HepG2 (cell line): ENCODE measurements around the gene GRID1. TPM values are rescaled to one million over a fixed set of nuclear protein-coding genes. Genes with fewer than 3 reads are reported as not detected.

Experiments
- ASH2L ChIP-seq: fragments of 300-600, 200-600 bp; sonication (generic); IDR thresholded peaks from 2 replicates; pipeline ENCODE4 v1.7.0; 2017; ENCODE audit warnings: low read depth, mild to moderate bottlenecking, moderate library complexity, mixed read lengths, low read length; ENCODE audit not compliant: insufficient read length
- CBX2 ChIP-seq, 2 experiments: fragments of 200-600 bp in 1 of 2; sonication (generic); formaldehyde crosslinking in 1 of 2; IDR thresholded peaks; 2 replicates each; pipeline versions ENCODE4 v1.7.0 to v1.8.1; 2018 to 2022; ENCODE audit warnings: low read depth in 2 of 2, low read length in 1 of 2, mild to moderate bottlenecking in 1 of 2, missing genetic modification reagents in 1 of 2
- CENPT ChIP-seq: sonication (generic); formaldehyde crosslinking; IDR thresholded peaks from 2 replicates; pipeline ENCODE4 v1.8.0; 2022; ENCODE audit warnings: low read depth, mild to moderate bottlenecking, moderate library complexity, missing genetic modification reagents
- CHCHD3 ChIP-seq: sonication (generic); formaldehyde crosslinking; IDR thresholded peaks from 2 replicates; pipeline ENCODE4 v1.8.0; 2022; ENCODE audit warnings: mild to moderate bottlenecking, missing genetic modification reagents, moderate library complexity
- FOXK2 ChIP-seq: fragments of 450-650 bp; IDR thresholded peaks from 2 replicates; pipeline ENCODE4 v1.6.1; 2016
- LCORL ChIP-seq, 2 experiments: fragments of 450-650 bp in 1 of 2; sonication (generic) in 1 of 2; formaldehyde crosslinking in 1 of 2; IDR thresholded peaks; 2 replicates each; pipeline versions ENCODE4 v1.5.0 to v1.6.1; 2017 to 2020; ENCODE audit warnings: antibody characterized with exemption in 1 of 2, missing genetic modification reagents in 1 of 2
- NFE2L2 ChIP-seq: fragments of 150-350 bp; IDR thresholded peaks from 2 replicates; pipeline ENCODE4 v1.6.1; 2014; ENCODE audit warnings: low read length
- RFX1 ChIP-seq: fragments of 450-650 bp; IDR thresholded peaks from 2 replicates; pipeline ENCODE4 v1.6.1; 2017
- SKIL ChIP-seq: sonication (generic); formaldehyde crosslinking; IDR thresholded peaks from 2 replicates; pipeline ENCODE4 v1.8.0; 2022; ENCODE audit warnings: missing genetic modification reagents, mild to moderate bottlenecking, moderate library complexity, borderline replicate concordance
- U2AF1 ChIP-seq: fragments of 200-400 bp; formaldehyde crosslinking; optimal IDR thresholded peaks from 2 replicates; pipeline ENCODE3; 2017; ENCODE audit warnings: mild to moderate bottlenecking, low read depth, low read length
- ZMYM3 ChIP-seq: sonication (generic); formaldehyde crosslinking; IDR thresholded peaks from 2 replicates; pipeline ENCODE4 v1.5.1; 2020; ENCODE audit warnings: mild to moderate bottlenecking, missing genetic modification reagents
- ZNF318 ChIP-seq: sonication (generic); formaldehyde crosslinking; IDR thresholded peaks from 2 replicates; pipeline ENCODE4 v1.4.0; 2020; ENCODE audit warnings: mild to moderate bottlenecking, missing genetic modification reagents
- ZNF790 ChIP-seq: sonication (generic); formaldehyde crosslinking; IDR thresholded peaks from 2 replicates; pipeline ENCODE4 v1.8.0; 2022; ENCODE audit warnings: missing genetic modification reagents, mild to moderate bottlenecking, borderline replicate concordance
- polyA plus RNA-seq, 8 experiments: library from polyadenylated mRNA; depleted of rRNA in 3 of 8; stranded (reverse) in 7 of 8; unstranded in 1 of 8; fragments of >200 nt; fragmentation: Illumina TruSeq in 4 of 8; extraction: Trizol in 4 of 8; gene quantifications; 2 replicates each; pipeline versions ENCODE4 v1.2.1 to v1.2.3, GENCODE V29; 2011 to 2016; ENCODE audit warnings: low read depth in 4 of 8, missing spikeins in 1 of 8, mixed read lengths in 1 of 8; ENCODE audit not compliant: insufficient read depth in 1 of 8
- total RNA-seq, 5 experiments: library from RNA; depleted of rRNA; stranded (reverse); fragments of >200 nt; fragmentation: Illumina TruSeq; extraction: Trizol; gene quantifications; 2 replicates each; pipeline ENCODE4 v1.2.3, GENCODE V29; 2016; ENCODE audit warnings: low read depth in 1 of 5
- TF ChIP-seq, protein P1 (sequence below): sonication (generic); formaldehyde crosslinking; IDR thresholded peaks from 2 replicates; pipeline ENCODE4 v1.4.0; 2020; ENCODE audit warnings: mild to moderate bottlenecking, missing genetic modification reagents
- TF ChIP-seq, protein P2 (sequence below): sonication (generic); formaldehyde crosslinking; IDR thresholded peaks from 2 replicates; pipeline ENCODE4 v1.8.0; 2022; ENCODE audit warnings: missing genetic modification reagents, mild to moderate bottlenecking, inconsistent platforms, borderline replicate concordance

The GRID1 gene
- total and polyA plus RNA-seq, 2 of the 13 experiments (the other 11 are each of a cell fraction or from before 2014, with no cell fraction given) = 0.05 TPM; not detected in 1

GRCh38 chr10:86399879-86400704 lies 33.5 kb upstream of the GRID1 start (continued):
- TF ChIP-seq ZNF318 (CRISPR knock-in tag) (no peak), LCORL (IDR thresholded peaks at IDR 0.05) (no peak), LCORL (CRISPR knock-in tag; IDR thresholded peaks at IDR 0.05) (peak; percentile 95), SKIL (peak; percentile 69), RFX1 (no peak), NFE2L2 (no peak), ZNF790 (0 out of 2 replicates have a peak, but pooled peaks have one; percentile 40), U2AF1 (no peak), ASH2L (peak; percentile 90), ZMYM3 (CRISPR knock-in tag) (no peak), FOXK2 (no peak), CHCHD3 (CRISPR knock-in tag) (no peak), CENPT (CRISPR knock-in tag) (peak; percentile 64; the same call in 1 of the 2 replicates), CBX2 (IDR thresholded peaks at IDR 0.05; ENCODE audit: low read depth, low read length) (no peak), CBX2 (CRISPR knock-in tag; IDR thresholded peaks at IDR 0.05; ENCODE audit: low read depth) (0 out of 2 replicates have a peak, but pooled peaks have one; percentile 70)
- TF ChIP-seq, protein P1, sequence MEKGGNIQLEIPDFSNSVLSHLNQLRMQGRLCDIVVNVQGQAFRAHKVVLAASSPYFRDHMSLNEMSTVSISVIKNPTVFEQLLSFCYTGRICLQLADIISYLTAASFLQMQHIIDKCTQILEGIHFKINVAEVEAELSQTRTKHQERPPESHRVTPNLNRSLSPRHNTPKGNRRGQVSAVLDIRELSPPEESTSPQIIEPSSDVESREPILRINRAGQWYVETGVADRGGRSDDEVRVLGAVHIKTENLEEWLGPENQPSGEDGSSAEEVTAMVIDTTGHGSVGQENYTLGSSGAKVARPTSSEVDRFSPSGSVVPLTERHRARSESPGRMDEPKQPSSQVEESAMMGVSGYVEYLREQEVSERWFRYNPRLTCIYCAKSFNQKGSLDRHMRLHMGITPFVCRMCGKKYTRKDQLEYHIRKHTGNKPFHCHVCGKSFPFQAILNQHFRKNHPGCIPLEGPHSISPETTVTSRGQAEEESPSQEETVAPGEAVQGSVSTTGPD = no peak
- TF ChIP-seq, protein P2, sequence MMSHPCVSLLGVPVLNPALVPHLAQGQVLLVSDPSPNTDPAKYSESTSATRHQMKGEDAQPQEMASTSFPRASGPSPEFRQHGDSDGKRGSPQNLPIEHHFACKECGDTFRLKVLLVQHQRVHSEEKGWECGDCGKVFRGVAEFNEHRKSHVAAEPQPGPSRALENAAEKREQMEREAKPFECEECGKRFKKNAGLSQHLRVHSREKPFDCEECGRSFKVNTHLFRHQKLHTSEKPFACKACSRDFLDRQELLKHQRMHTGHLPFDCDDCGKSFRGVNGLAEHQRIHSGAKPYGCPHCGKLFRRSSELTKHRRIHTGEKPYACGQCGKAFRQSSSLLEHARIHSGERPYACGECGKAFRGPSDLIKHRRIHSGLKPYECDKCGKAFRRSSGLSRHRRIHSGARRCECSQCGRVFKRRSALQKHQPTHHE (CRISPR knock-in tag) = peak; percentile 92
